Esophagus muscularis mucosa (tissue), 4 donors: ENCODE measurements around the gene BDKRB1. TPM values are rescaled to one million over a fixed set of nuclear protein-coding genes. Genes with fewer than 3 reads are reported as not detected.

Source experiments
- DNase-seq: peaks from one replicate; pipeline ENCODE4 v3.0.0-alpha.2; 2017; ENCODE audit errors: extremely low spot score
- H3K27ac ChIP-seq, 4 donors: fragments of 200-600 bp; sonication (generic); replicated peaks in 1 of 4; 1 replicate in 3 of 4; 2 replicates in 1 of 4; pipeline ENCODE4 v1.5.1; 2016 to 2019; ENCODE audit warnings: mild to moderate bottlenecking in 1 of 4
- H3K27me3 ChIP-seq, 4 donors: fragments of 200-600 bp; sonication (generic); one replicate each; pipeline versions ENCODE4 v1.5.1 to v1.6.0; 2016 to 2019
- H3K36me3 ChIP-seq, 4 donors: fragments of 200-600 bp; sonication (generic); one replicate each; pipeline ENCODE4 v1.5.1; 2016 to 2019
- H3K4me1 ChIP-seq, 4 donors: fragments of 200-600 bp; sonication (generic); one replicate each; pipeline ENCODE4 v1.5.1; 2016 to 2019
- H3K4me3 ChIP-seq, 4 donors: fragments of 200-600 bp; sonication (generic); 1 replicate in 2 of 4; 2 replicates in 2 of 4; pipeline ENCODE4 v1.5.1; 2016 to 2019; ENCODE audit warnings: mild to moderate bottlenecking in 4 of 4, moderate library complexity in 1 of 4
- H3K9me3 ChIP-seq, 4 donors: fragments of 200-600 bp; sonication (generic); 1 replicate in 3 of 4; 2 replicates in 1 of 4; pipeline ENCODE4 v1.5.1; 2016 to 2019
- CTCF ChIP-seq, 3 experiments: fragments of 200-600 bp in 2 of 3; fragments of 450-650 bp in 1 of 3; sonication (generic) in 2 of 3; IDR thresholded peaks; one replicate each; pipeline ENCODE4 v1.5.1; 2017 to 2019; ENCODE audit warnings: antibody characterized with exemption in 3 of 3, mild to moderate bottlenecking in 2 of 3, moderate library complexity in 1 of 3
- EP300 ChIP-seq: sonication (generic); formaldehyde crosslinking; IDR thresholded peaks from one replicate; pipeline ENCODE4 v1.6.1; 2017; ENCODE audit warnings: antibody characterized with exemption
- POLR2A ChIP-seq: fragments of 450-650 bp; IDR thresholded peaks from one replicate; pipeline ENCODE4 v1.6.1; 2017; ENCODE audit warnings: antibody characterized with exemption, moderate library complexity, mild to moderate bottlenecking, low read depth
- POLR2AphosphoS5 ChIP-seq, 2 donors: sonication (generic); formaldehyde crosslinking; IDR thresholded peaks; one replicate each; pipeline ENCODE4 v1.6.1; 2017; ENCODE audit warnings: antibody characterized with exemption in 2 of 2
- WGBS: methylation state at CpG from one replicate; pipeline ENCODE4 v1.1.5; 2018; 5-methylcytosine and 5-hydroxymethylcytosine counted together
- intact Hi-C: fragments of 100-400 bp; cut with DNase I; formaldehyde crosslinking; loops from one replicate; pipeline ENCODE4 v1.15.1; 2023
- total RNA-seq, 4 donors: library from RNA; depleted of rRNA; stranded (reverse); fragments of >200 nt; gene quantifications; one replicate each; pipeline versions ENCODE4 v1.1.0 to v1.2.1, GENCODE V29; 2016

The BDKRB1 gene
- total RNA-seq, 4 donors from 2014 or later: 0.39 to 7.0 (median 1.4) TPM

GRCh38 chr14:96229315-96229714 is 26.7 kb upstream of the BDKRB1 start:
- H3K4me1 ChIP-seq: peaks cover 0 to 28% (median 26%) of the 10 kb centered on the region in 4 donors
- TF ChIP-seq EP300: no peak
- TF ChIP-seq CTCF (IDR thresholded peaks at IDR 0.05): no peak
- TF ChIP-seq POLR2AphosphoS5 (IDR thresholded peaks at IDR 0.05): no peak
- TF ChIP-seq POLR2A: no peak
- WGBS: 90% methylated on average over 6 of the region's 6 CpGs
- DNase-seq: no peak
- no peak overlapping the region for H3K27ac ChIP-seq
- peaks cover 0 to 10% (median 3%) of the 10 kb centered on the region in 4 donors for H3K9me3 ChIP-seq
- intact Hi-C loops: no loop called here
- no peaks in the 10 kb centered on the region for H3K36me3 ChIP-seq
- H3K27me3 ChIP-seq: no peaks in the 10 kb centered on the region
- H3K4me3 ChIP-seq: no peak overlapping the region

GRCh38 chr14:96231056-96231455 is 25.0 kb upstream of the BDKRB1 start:
- Histone ChIP-seq H3K9me3 (peaks cover 0 to 10% (median 3%) of the 10 kb centered on the region in 4 donors), H3K4me3 (no peak overlapping the region), H3K27ac (peak overlapping the region in 1 of 4 donors; percentile 2), H3K36me3 (no peaks in the 10 kb centered on the region), H3K4me1 (peaks cover 0 to 23% (median 20%) of the 10 kb centered on the region in 4 donors), H3K27me3 (no peaks in the 10 kb centered on the region)
- no peak for DNase-seq
- 85% methylated on average over 4 of the region's 4 CpGs for WGBS
- TF ChIP-seq POLR2AphosphoS5 (IDR thresholded peaks at IDR 0.05): no peak
- TF ChIP-seq POLR2A: no peak
- TF ChIP-seq EP300: no peak
- TF ChIP-seq CTCF (IDR thresholded peaks at IDR 0.05): no peak
- intact Hi-C loops: no loop called here

- Histone ChIP-seq H3K4me1 (peaks cover 0 to 22% (median 20%) of the 10 kb centered on the region in 4 donors), H3K27ac (peak overlapping the region in 1 of 4 donors; percentile 2), H3K4me3 (no peak overlapping the region), H3K9me3 (peaks cover 0 to 10% (median 3%) of the 10 kb centered on the region in 4 donors), H3K27me3 (no peaks in the 10 kb centered on the region), H3K36me3 (no peaks in the 10 kb centered on the region)
- TF ChIP-seq CTCF (IDR thresholded peaks at IDR 0.05) (no peak), EP300 (no peak), POLR2A (no peak), POLR2AphosphoS5 (IDR thresholded peaks at IDR 0.05) (no peak)
- WGBS: 78% methylated on average over 12 of the region's 12 CpGs
- intact Hi-C loops: no loop called here
- DNase-seq: no peak
Measured at GRCh38 chr14:96231526-96232130, 24.4 kb upstream of the BDKRB1 start.

- no peaks in the 10 kb centered on the region for H3K27me3 ChIP-seq
- no peak for TF ChIP-seq POLR2AphosphoS5 (IDR thresholded peaks at IDR 0.05)
- TF ChIP-seq CTCF (IDR thresholded peaks at IDR 0.05): no peak
- no peak for TF ChIP-seq POLR2A
- no peak for TF ChIP-seq EP300
- H3K9me3 ChIP-seq: peaks cover 0 to 10% (median 3%) of the 10 kb centered on the region in 4 donors
- intact Hi-C loops: no loop called here
- no peak overlapping the region for H3K4me3 ChIP-seq
- peaks cover 0 to 29% (median 23%) of the 10 kb centered on the region in 4 donors for H3K4me1 ChIP-seq
- WGBS: 82% methylated on average over 11 of the region's 11 CpGs
- no peaks in the 10 kb centered on the region for H3K36me3 ChIP-seq
- DNase-seq: no peak
- H3K27ac ChIP-seq: peak overlapping the region in 1 of 4 donors; percentile 65
Measured at GRCh38 chr14:96232506-96232905, 23.5 kb upstream of the BDKRB1 start.

- Histone ChIP-seq H3K36me3 (peaks cover 0 to 11% (median 0%) of the 10 kb centered on the region in 4 donors), H3K4me1 (peaks cover 0 to 31% (median 23%) of the 10 kb centered on the region in 4 donors), H3K4me3 (no peak overlapping the region), H3K27ac (peak overlapping the region; percentile 46 to 67 (median 65)), H3K27me3 (no peaks in the 10 kb centered on the region), H3K9me3 (peaks cover 0 to 1% (median 0%) of the 10 kb centered on the region in 4 donors)
- intact Hi-C loops: no loop called here
- WGBS: 24% methylated on average over 2 of the region's 3 CpGs
- DNase-seq: no peak
- TF ChIP-seq CTCF (IDR thresholded peaks at IDR 0.05) (no peak), POLR2AphosphoS5 (IDR thresholded peaks at IDR 0.05) (no peak), POLR2A (no peak), EP300 (no peak)
Measured at GRCh38 chr14:96233661-96234060, 22.3 kb upstream of the BDKRB1 start.
